Osteocyte (in vitro differentiated cells): Measurements from ENCODE around the gene PET100. TPM values are rescaled to one million over a fixed set of nuclear protein-coding genes. Genes with fewer than 3 reads are reported as not detected.

Experiments used
- DNase-seq: peaks from one replicate; pipeline ENCODE4 v3.0.0; 2021; ENCODE audit warnings: mixed read lengths; ENCODE audit not compliant: unreplicated experiment; ENCODE audit errors: extremely low spot score
- H3K27ac Mint-ChIP-seq: one replicate; pipeline ENCODE4 v1.8.0; 2021; ENCODE audit warnings: mild to moderate bottlenecking, mixed read lengths; ENCODE audit not compliant: unreplicated experiment
- H3K27me3 Mint-ChIP-seq: one replicate; pipeline ENCODE4 v1.8.0; 2021; ENCODE audit warnings: mixed read lengths; ENCODE audit not compliant: unreplicated experiment
- H3K36me3 Mint-ChIP-seq: one replicate; pipeline ENCODE4 v1.8.0; 2021; ENCODE audit warnings: mixed read lengths; ENCODE audit not compliant: unreplicated experiment
- H3K4me1 Mint-ChIP-seq: one replicate; pipeline ENCODE4 v1.8.0; 2021; ENCODE audit warnings: mixed read lengths; ENCODE audit not compliant: unreplicated experiment
- H3K4me3 Mint-ChIP-seq: one replicate; pipeline ENCODE4 v1.8.0; 2021; ENCODE audit warnings: mild to moderate bottlenecking, moderate library complexity, mixed read lengths; ENCODE audit not compliant: unreplicated experiment
- H3K9me3 Mint-ChIP-seq: one replicate; pipeline ENCODE4 v1.8.0; 2021; ENCODE audit warnings: mixed read lengths; ENCODE audit not compliant: unreplicated experiment
- total RNA-seq: library from RNA; stranded (reverse); gene quantifications from 2 replicates; pipeline ENCODE4 v1.2.1, GENCODE V29; 2021
- TF ChIP-seq, protein P1 (sequence below): fragments of 200-600 bp; sonication (generic); IDR thresholded peaks from 2 replicates; pipeline ENCODE4 v1.5.0; 2021; ENCODE audit warnings: antibody characterized with exemption, mild to moderate bottlenecking, moderate library complexity

The PET100 gene
- total RNA-seq, 1 donor from 2014 or later: 122 TPM

- no peak for DNase-seq
- Mint-ChIP-seq H3K36me3 (no peaks in the 10 kb centered on the region), H3K4me3 (no peak overlapping the region)
Measured at GRCh38 chr19:7602935-7603497, 26.6 kb upstream of the PET100 start.

DNA sequence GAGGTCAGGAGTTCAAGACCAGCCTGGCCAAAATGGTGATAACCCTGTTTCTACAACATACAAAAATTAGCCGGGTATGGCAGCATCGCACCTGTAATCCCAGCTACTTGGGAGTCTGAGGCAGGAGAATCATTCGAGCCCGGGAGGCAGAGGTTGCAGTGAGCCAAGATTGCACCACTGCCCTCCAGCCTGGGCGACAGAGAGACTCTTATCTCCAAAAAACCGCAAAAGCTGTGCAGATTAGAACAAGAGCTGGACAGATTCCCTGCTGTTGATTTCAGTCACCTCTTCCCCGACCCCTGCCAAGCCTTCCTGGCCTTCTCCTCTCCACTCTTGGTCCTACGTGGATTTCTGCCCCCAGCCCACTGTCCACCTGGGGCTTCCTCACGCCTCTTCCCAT is 25.7 kb upstream of the PET100 start:
- Mint-ChIP-seq H3K27ac (no peak overlapping the region), H3K4me3 (no peak overlapping the region), H3K9me3 (no peaks in the 10 kb centered on the region), H3K36me3 (no peaks in the 10 kb centered on the region), H3K4me1 (no peaks in the 10 kb centered on the region), H3K27me3 (peaks cover 4% of the 10 kb centered on the region)
- no peak for DNase-seq
- TF ChIP-seq, protein P1, sequence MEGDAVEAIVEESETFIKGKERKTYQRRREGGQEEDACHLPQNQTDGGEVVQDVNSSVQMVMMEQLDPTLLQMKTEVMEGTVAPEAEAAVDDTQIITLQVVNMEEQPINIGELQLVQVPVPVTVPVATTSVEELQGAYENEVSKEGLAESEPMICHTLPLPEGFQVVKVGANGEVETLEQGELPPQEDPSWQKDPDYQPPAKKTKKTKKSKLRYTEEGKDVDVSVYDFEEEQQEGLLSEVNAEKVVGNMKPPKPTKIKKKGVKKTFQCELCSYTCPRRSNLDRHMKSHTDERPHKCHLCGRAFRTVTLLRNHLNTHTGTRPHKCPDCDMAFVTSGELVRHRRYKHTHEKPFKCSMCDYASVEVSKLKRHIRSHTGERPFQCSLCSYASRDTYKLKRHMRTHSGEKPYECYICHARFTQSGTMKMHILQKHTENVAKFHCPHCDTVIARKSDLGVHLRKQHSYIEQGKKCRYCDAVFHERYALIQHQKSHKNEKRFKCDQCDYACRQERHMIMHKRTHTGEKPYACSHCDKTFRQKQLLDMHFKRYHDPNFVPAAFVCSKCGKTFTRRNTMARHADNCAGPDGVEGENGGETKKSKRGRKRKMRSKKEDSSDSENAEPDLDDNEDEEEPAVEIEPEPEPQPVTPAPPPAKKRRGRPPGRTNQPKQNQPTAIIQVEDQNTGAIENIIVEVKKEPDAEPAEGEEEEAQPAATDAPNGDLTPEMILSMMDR: no peak

More at GRCh38 chr19:7602935-7603497, 26.6 kb upstream of the PET100 start:
- H3K9me3 Mint-ChIP-seq: no peaks in the 10 kb centered on the region
- no peaks in the 10 kb centered on the region for H3K4me1 Mint-ChIP-seq
- peaks cover 12% of the 10 kb centered on the region for H3K27me3 Mint-ChIP-seq
- TF ChIP-seq, protein P1: no peak
- H3K27ac Mint-ChIP-seq: no peak overlapping the region

- Mint-ChIP-seq H3K4me1 (no peaks in the 10 kb centered on the region), H3K36me3 (no peaks in the 10 kb centered on the region), H3K4me3 (no peak overlapping the region), H3K27me3 (peaks cover 4% of the 10 kb centered on the region), H3K27ac (no peak overlapping the region), H3K9me3 (no peaks in the 10 kb centered on the region)
- TF ChIP-seq, protein P1: no peak
- DNase-seq: no peak
Measured at GRCh38 chr19:7605490-7606222, 23.9 kb upstream of the PET100 start.

DNA sequence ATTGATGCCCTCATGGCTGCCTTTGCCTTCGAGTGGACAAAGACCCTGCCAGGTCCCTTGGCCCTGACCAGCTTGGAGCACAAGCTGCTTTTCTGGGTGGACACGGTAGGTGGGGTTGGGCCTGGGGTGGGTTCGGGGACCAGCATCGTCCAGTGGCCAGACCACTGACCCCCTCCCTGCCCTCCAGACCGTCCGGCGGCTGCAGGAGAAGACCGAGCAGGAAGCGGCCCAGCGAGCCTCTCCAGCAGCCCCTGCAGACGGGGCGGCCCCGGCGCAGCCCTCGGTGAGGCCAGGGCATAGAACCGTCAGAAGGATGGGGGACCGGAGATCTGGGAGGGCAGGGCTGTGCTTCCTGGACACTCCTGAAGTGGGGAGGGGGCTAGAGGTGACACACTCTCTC is 23.3 kb upstream of the PET100 start:
- H3K36me3 Mint-ChIP-seq: no peaks in the 10 kb centered on the region
- TF ChIP-seq, protein P1: no peak
- no peak for DNase-seq
- H3K27me3 Mint-ChIP-seq: peaks cover 4% of the 10 kb centered on the region
- H3K27ac Mint-ChIP-seq: no peak overlapping the region
- no peak overlapping the region for H3K4me3 Mint-ChIP-seq
- no peaks in the 10 kb centered on the region for H3K9me3 Mint-ChIP-seq
- no peaks in the 10 kb centered on the region for H3K4me1 Mint-ChIP-seq

- no peak for DNase-seq
- Mint-ChIP-seq H3K27ac (no peak overlapping the region), H3K27me3 (peaks cover under 1% of the 10 kb centered on the region), H3K9me3 (no peaks in the 10 kb centered on the region), H3K4me3 (no peak overlapping the region), H3K4me1 (no peaks in the 10 kb centered on the region), H3K36me3 (no peaks in the 10 kb centered on the region)
- TF ChIP-seq, protein P1: no peak
Measured at GRCh38 chr19:7607212-7607873, 22.2 kb upstream of the PET100 start.
